Skeletal muscle tissue (tissue), 4 donors: ENCODE results near the gene RASA4. TPM values are rescaled to one million over a fixed set of nuclear protein-coding genes. Genes with fewer than 3 reads are reported as not detected.
"Not testable (repeated sequence)": the region's sequence is repeated elsewhere in the genome, so short reads cannot be mapped to it uniquely, and the experiment has no call there.

Experiments used
- H3K27ac ChIP-seq: one replicate; pipeline ENCODE4 v1.7.0; 2013; ENCODE audit warnings: mild to moderate bottlenecking, low read depth, low read length, inconsistent platforms
- H3K27me3 ChIP-seq, 3 donors: one replicate each; pipeline ENCODE4 v1.7.0; 2013; ENCODE audit warnings: low read length in 3 of 3; ENCODE audit not compliant: control insufficient read depth in 3 of 3, insufficient read depth in 3 of 3
- H3K36me3 ChIP-seq, 3 donors: one replicate each; pipeline ENCODE4 v1.7.0; 2013; ENCODE audit warnings: low read length in 3 of 3; ENCODE audit not compliant: control insufficient read depth in 3 of 3, insufficient read depth in 3 of 3
- H3K4me1 ChIP-seq, 3 donors: one replicate each; pipeline ENCODE4 v1.7.0; 2013; ENCODE audit warnings: low read length in 3 of 3, mild to moderate bottlenecking in 3 of 3; ENCODE audit not compliant: control insufficient read depth in 3 of 3, insufficient read depth in 3 of 3
- H3K4me3 ChIP-seq, 3 donors: one replicate each; pipeline ENCODE4 v1.7.0; 2013; ENCODE audit warnings: low read length in 3 of 3
- H3K9ac ChIP-seq, 3 donors: one replicate each; pipeline ENCODE4 v1.7.0; 2013; ENCODE audit warnings: low read length in 3 of 3, mild to moderate bottlenecking in 3 of 3, moderate library complexity in 2 of 3, low read depth in 1 of 3
- H3K9me3 ChIP-seq, 3 donors: one replicate each; pipeline ENCODE4 v1.7.0; 2013; ENCODE audit warnings: low read length in 3 of 3; ENCODE audit not compliant: control insufficient read depth in 3 of 3
- total RNA-seq: library from RNA; depleted of rRNA; stranded (reverse); fragments of >200 nt; gene quantifications from one replicate; pipeline ENCODE4 v1.2.3, GENCODE V29; 2014
- donor health status: Osteomylitis.

Gene RASA4
- total RNA-seq, 1 donor from 2014 or later: 17.2 TPM

- not testable (repeated sequence) for H3K9me3 ChIP-seq, H3K9ac ChIP-seq, H3K36me3 ChIP-seq, H3K27ac ChIP-seq, H3K4me1 ChIP-seq, H3K27me3 ChIP-seq, H3K4me3 ChIP-seq
Observed at GRCh38 chr7:102627271-102627904, 10.8 kb upstream of the RASA4 start.

GRCh38 chr7:102618122-102618521 lies 1.6 kb upstream of the RASA4 start:
- not testable (repeated sequence) for H3K27me3 ChIP-seq, H3K4me1 ChIP-seq, H3K27ac ChIP-seq, H3K9ac ChIP-seq, H3K9me3 ChIP-seq, H3K4me3 ChIP-seq, H3K36me3 ChIP-seq

GRCh38 chr7:102615930-102616329 lies 626 bp downstream of the RASA4 start:
- H3K9me3 ChIP-seq, H3K9ac ChIP-seq, H3K27me3 ChIP-seq, H3K4me3 ChIP-seq, H3K36me3 ChIP-seq, H3K27ac ChIP-seq: not testable (repeated sequence)
- peaks cover 3 to 10% (median 5%) of the 10 kb centered on the region in 3 donors for H3K4me1 ChIP-seq

- H3K4me1 ChIP-seq: peaks cover 3 to 14% (median 5%) of the 10 kb centered on the region in 3 donors
Observed at GRCh38 chr7:102614873-102615272, 1.7 kb downstream of the RASA4 start.

GRCh38 chr7:102614346-102614697 lies 2.2 kb downstream of the RASA4 start:
- H3K9ac ChIP-seq, H3K4me3 ChIP-seq, H3K9me3 ChIP-seq, H3K36me3 ChIP-seq, H3K27ac ChIP-seq, H3K27me3 ChIP-seq: not testable (repeated sequence)
- H3K4me1 ChIP-seq: peaks cover 3 to 14% (median 5%) of the 10 kb centered on the region in 3 donors

More at GRCh38 chr7:102614873-102615272, 1.7 kb downstream of the RASA4 start:
- H3K9me3 ChIP-seq, H3K27ac ChIP-seq, H3K27me3 ChIP-seq, H3K4me3 ChIP-seq, H3K9ac ChIP-seq, H3K36me3 ChIP-seq: not testable (repeated sequence)

GRCh38 chr7:102613575-102614345 lies 2.8 kb downstream of the RASA4 start:
- H3K9me3 ChIP-seq, H3K4me3 ChIP-seq, H3K36me3 ChIP-seq, H3K27me3 ChIP-seq: not testable (repeated sequence)
- Histone ChIP-seq H3K27ac (peak overlapping the region; percentile 79), H3K4me1 (peaks cover 3 to 14% (median 5%) of the 10 kb centered on the region in 3 donors), H3K9ac (peak overlapping the region in 1 of 3 donors; percentile 53)

GRCh38 chr7:102611675-102612325 lies 4.8 kb downstream of the RASA4 start:
- not testable (repeated sequence) for H3K36me3 ChIP-seq, H3K9me3 ChIP-seq, H3K27me3 ChIP-seq
- Histone ChIP-seq H3K9ac (peak overlapping the region; percentile 33 to 74 (median 65)), H3K4me1 (peaks cover 3 to 14% (median 5%) of the 10 kb centered on the region in 3 donors), H3K4me3 (peak overlapping the region; percentile 41 to 62 (median 56)), H3K27ac (peak overlapping the region; percentile 78)

GRCh38 chr7:102611013-102611674 lies 5.4 kb downstream of the RASA4 start:
- not testable (repeated sequence) for H3K4me3 ChIP-seq, H3K27me3 ChIP-seq

GRCh38 chr7:102610441-102610840 lies 6.1 kb downstream of the RASA4 start:
- not testable (repeated sequence) for H3K9ac ChIP-seq, H3K9me3 ChIP-seq, H3K27me3 ChIP-seq, H3K27ac ChIP-seq, H3K4me3 ChIP-seq, H3K36me3 ChIP-seq
- H3K4me1 ChIP-seq: peaks cover 3 to 17% (median 5%) of the 10 kb centered on the region in 3 donors

More at GRCh38 chr7:102611013-102611674, 5.4 kb downstream of the RASA4 start:
- not testable (repeated sequence) for H3K9me3 ChIP-seq, H3K27ac ChIP-seq, H3K9ac ChIP-seq, H3K36me3 ChIP-seq
- peaks cover 3 to 14% (median 5%) of the 10 kb centered on the region in 3 donors for H3K4me1 ChIP-seq

- not testable (repeated sequence) for H3K36me3 ChIP-seq, H3K4me3 ChIP-seq, H3K27ac ChIP-seq, H3K27me3 ChIP-seq, H3K9me3 ChIP-seq, H3K9ac ChIP-seq
- H3K4me1 ChIP-seq: peaks cover 3 to 17% (median 5%) of the 10 kb centered on the region in 3 donors
Observed at GRCh38 chr7:102609734-102610133, 6.8 kb downstream of the RASA4 start.
